Suppressor macrophage (primary cell): ENCODE measurements around the gene FBXO34.
A peak's percentile ranks its signal among the peaks of the same experiment; 100 is the strongest.

Source experiments
- DNase-seq, 4 experiments: peaks; one replicate each; pipeline ENCODE4 v3.0.0-alpha.2; 2020 to 2022

FBXO34 gene

DNA sequence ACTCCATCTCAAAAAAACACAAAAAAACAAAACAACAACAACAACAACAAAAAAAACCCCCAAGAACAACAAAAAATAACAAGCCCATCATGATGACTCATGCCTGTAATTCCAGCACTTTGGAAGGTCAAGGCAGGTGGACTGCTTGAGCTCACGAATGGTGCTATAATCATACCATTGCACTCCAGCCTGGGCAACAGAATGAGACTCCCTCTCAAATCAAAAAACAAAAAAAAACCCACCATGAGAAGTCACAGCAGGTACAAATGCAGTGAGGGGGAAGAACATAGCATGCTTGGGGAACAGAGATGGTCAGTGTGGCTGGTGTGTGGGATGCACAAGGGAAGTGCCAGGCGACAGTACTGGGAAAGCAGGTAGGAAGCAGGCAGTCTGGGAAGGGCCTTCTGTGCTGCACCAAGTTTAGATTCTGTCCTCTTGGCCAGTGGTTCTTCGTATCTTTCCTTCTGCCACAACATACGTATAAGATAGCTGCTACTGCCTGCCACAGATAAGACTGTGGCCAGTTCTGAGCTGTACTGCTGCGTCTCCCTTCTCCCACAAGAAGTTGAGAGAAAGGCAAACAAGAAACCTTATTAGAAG lies 112.4 kb downstream of the FBXO34 start:
- DNase-seq: no peak

DNA sequence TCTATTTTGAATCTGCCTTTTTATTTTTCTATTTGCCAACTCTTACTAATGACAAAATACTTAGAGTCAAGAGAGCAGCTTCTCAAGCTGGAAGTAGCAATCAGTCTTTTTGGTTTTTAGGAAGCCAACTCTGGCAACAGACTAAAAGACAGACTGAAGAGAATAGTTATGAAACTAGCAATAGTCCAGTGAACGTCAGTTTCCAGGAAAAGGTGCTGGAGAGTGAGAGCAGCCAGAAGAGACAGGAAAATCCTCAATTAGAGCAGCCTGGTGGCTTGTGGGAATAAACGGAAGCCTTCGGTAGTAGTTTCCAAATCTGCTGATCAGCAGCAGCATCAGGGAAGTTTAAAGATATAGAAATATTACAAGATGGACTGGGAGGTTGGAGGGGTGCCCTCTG lies 113.3 kb downstream of the FBXO34 start:
- no peak for DNase-seq

DNA sequence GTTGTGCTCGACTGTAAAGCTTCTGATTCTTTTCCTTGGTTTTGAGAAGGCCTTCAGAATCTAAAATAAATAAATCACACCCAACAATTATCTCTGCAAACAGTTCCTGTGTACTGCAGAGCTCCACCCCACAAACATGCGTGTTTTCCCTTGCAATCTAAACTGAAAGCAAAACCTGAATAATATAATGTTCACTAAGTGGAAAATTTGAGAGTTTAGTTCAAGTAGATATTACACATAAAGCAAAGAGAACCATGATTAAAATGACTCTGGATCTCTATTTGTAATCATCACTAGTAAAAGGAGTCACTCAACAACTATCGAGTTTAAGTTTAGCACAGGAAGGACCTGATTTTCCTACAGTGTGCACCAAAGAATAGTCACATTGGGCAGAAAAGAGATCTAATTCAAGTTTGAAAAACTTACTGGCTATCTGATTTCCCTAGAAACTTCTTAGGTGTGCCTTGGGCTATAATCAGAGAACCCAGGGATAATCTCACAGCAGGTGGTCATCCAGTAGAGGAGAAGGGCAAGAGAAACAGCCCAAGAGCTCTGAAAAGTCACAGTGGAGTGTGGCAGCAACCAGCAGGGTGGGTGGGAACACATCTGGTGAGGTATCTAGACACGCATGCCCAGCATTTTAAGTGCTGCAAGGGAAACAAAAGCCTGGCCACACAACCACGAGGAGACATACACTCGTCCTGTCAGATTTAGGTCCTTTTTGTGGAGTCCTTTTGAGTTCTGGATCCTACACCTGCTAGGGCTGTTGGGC lies 115.0 kb downstream of the FBXO34 start:
- no peak for DNase-seq

DNA sequence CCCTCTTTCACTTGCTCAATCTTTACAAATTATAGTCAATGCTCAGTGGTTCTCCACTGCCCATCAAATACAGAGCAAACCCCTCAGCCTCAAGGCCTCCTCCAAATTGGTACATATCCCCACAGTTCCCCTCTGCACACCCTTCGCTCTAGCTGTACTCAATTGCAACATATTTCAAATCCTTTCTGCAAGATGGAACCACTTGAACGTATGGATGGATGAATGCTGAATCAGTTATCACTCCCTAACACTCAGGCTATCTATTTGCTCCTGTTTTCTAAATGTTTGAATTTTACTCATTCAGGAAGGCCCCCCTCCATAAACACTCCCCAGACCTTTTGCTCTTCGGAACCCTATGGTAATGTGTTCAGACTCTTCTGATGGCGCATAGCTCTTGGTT lies 115.9 kb downstream of the FBXO34 start:
- no peak for DNase-seq

DNA sequence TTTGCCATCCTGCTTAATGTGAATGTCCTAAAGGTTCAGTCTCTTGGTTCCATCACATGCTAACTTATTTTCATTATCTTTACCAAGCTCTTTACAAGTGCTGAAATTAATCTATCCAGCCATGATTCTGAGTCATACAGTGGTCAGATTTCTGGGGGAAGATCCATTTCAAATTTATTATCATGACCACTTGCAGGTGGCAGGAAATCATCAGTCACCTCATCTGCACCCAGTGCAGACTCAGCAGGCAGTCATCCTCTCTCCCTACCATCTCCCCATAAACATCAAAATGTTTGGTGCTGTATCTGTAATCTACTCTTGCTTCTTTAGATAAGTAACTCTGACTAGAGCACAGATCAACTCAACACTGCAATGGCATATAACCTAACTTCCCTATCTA lies 116.9 kb downstream of the FBXO34 start:
- no peak for DNase-seq

DNA sequence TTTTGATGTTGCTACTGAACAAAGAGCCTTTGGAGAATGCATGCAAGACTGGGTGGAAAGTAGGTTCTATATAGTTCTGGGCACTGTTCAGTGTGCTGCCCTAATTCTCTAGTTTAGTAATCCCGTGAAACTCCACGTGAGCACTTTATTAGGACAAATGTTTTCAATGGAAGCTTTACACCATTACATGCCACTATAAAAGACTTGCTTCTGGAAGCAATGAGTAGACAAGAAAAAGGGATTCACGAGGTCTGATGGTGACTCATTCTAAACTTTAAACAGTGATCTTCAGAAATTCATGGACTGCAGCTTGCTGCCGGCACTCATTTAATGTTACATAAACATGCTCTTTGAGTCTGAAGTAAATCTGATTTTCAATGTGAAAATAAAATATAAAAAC lies 118.1 kb downstream of the FBXO34 start:
- no peak for DNase-seq

DNA sequence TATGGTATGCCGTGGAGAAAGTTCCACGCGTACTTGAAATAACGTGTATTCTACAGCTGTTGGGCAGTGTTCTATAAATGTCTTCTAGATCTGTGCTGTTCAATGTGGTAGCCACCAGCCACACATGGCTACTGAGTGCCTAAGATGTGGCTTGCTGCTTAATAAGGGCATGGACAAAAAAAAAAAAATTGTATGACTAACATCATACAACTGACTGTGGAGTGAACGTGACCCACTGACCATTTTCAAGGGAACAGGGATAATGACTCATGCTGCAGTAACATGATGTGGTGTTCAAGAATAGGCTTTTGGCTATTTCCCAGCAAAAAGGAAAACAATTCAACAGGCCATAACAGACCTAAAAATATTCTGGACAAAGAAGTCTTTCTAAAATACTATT lies 127.5 kb downstream of the FBXO34 start:
- peak; percentile 40 to 82 (median 56) for DNase-seq

DNA sequence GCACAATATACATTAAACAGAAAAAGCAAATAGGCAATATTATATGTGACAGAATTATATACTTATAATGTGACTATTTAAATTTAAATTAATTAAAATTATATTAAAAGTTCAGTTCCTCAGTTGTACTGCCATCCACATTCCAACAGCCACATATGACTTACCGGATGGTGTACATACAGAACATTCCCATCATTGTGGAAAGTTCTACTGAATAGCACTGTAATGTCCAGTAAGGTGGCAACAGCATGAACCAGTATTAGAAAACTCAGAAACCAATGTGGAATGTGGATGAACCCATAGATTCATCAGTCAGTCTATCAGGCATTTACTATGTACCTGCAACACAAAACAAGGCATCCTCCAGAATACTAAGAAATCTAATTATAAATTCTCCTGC lies 128.0 kb downstream of the FBXO34 start:
- no peak for DNase-seq

DNA sequence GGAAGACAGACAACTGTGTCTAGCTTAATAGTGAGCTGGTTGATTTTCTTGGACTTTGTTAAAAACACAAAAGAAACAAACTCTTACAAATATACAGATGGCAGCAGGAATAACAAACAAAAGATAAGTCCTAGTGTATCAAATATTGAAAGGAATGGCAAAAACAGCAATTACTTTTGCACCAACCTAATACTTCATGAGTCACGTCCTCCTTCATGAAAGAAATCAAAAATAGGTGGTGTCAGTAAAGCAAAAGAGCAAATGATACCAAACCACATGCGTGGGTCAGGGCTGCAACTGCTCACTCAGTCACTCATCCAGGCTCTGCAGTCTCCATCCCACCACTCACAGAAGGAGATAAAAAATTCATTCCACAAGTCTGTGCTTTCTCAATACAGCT lies 128.6 kb downstream of the FBXO34 start:
- no peak for DNase-seq

DNA sequence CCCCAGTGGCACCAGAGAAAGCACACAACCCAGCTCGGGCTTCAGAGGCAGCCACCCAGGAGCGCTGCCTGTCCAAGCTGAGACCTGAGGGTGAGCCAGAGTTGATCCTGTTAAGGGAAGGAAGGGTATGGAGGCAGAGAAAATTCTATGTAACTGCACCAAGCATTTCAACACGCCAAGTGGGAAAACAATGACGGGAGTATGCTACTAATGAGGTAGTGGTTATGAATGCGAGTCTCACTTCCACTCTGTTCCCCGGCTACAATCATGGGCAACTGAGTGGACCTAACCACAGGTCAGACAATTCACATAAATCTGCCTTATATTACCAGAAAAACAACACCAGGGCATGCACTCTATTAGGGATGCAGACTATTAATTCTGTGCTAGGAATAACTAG lies 130.5 kb downstream of the FBXO34 start:
- peak; percentile 9 to 52 (median 28) for DNase-seq
